Measurements from ENCODE around the gene ZNF70. TPM values are rescaled to one million over a fixed set of nuclear protein-coding genes. Genes with fewer than 3 reads are reported as not detected.

ZNF70 gene
- total RNA-seq, 2 experiments from 2014 or later = 1.2 to 1.3 TPM

GRCh38 chr22:23709107-23709506 lies 41.8 kb downstream of the ZNF70 start:
- H3K4me3 Mint-ChIP-seq = no peak overlapping the region
- no peak overlapping the region for H3K27ac Mint-ChIP-seq
- intact Hi-C loops (cut with micrococcal nuclease) = loop anchor here (10.0 kb wide), 3 partner anchors 56 to 694 kb away; partner anchors contain the start of genes C22orf15 and CHCHD10
- H3K4me1 Mint-ChIP-seq (ENCODE audit: low read depth) = peaks cover 53% of the 10 kb centered on the region
- no peaks in the 10 kb centered on the region for H3K27me3 Mint-ChIP-seq
- POLR2A ChIA-PET = interaction anchor here (0.9 kb wide), 1 partner anchor 13 kb away, joined by 3 read pairs; no protein-coding TSS in a partner anchor
- no peak for DNase-seq
- H3K9me3 Mint-ChIP-seq = no peaks in the 10 kb centered on the region
- H3K36me3 Mint-ChIP-seq = peaks cover 80% of the 10 kb centered on the region
- CTCF ChIA-PET = no interaction called here

- H3K4me1 Mint-ChIP-seq (ENCODE audit: low read depth) = peaks cover 59% of the 10 kb centered on the region
- ChIA-PET CTCF (no interaction called here), POLR2A (no interaction called here)
- intact Hi-C loops (cut with micrococcal nuclease) = loop anchor here (1.0 to 10.0 kb wide), 5 partner anchors 8 to 693 kb away; partner anchors contain the start of genes C22orf15 and CHCHD10
- no peak overlapping the region for H3K4me3 Mint-ChIP-seq
- H3K36me3 Mint-ChIP-seq = peaks cover 82% of the 10 kb centered on the region
- H3K27me3 Mint-ChIP-seq = no peaks in the 10 kb centered on the region
- H3K27ac Mint-ChIP-seq = peak overlapping the region; percentile 50
- no peak for DNase-seq
- H3K9me3 Mint-ChIP-seq = no peaks in the 10 kb centered on the region
Observed at GRCh38 chr22:23708270-23708669, 42.6 kb downstream of the ZNF70 start.

- ChIA-PET CTCF (no interaction called here), POLR2A (interaction anchor here (1.3 to 1.7 kb wide), 2 partner anchors 9 to 12 kb away, joined by 4 to 5 read pairs; no protein-coding TSS in a partner anchor)
- Mint-ChIP-seq H3K27me3 (no peaks in the 10 kb centered on the region), H3K9me3 (no peaks in the 10 kb centered on the region), H3K4me1 (ENCODE audit: low read depth) (peaks cover 80% of the 10 kb centered on the region), H3K27ac (peak overlapping the region; percentile 86), H3K36me3 (peaks cover 92% of the 10 kb centered on the region), H3K4me3 (no peak overlapping the region)
- peak; percentile 70 for DNase-seq
- intact Hi-C loops (cut with micrococcal nuclease) = loop anchor here (10.0 kb wide), 3 partner anchors 59 to 691 kb away; partner anchors contain the start of genes C22orf15 and CHCHD10
Observed at GRCh38 chr22:23705358-23705757, 45.6 kb downstream of the ZNF70 start.

GRCh38 chr22:23704829-23705228 lies 46.1 kb downstream of the ZNF70 start:
- H3K9me3 Mint-ChIP-seq = peaks cover 4% of the 10 kb centered on the region
- H3K27ac Mint-ChIP-seq = peak overlapping the region; percentile 86
- no peak for DNase-seq
- H3K27me3 Mint-ChIP-seq = no peaks in the 10 kb centered on the region
- peaks cover 80% of the 10 kb centered on the region for H3K4me1 Mint-ChIP-seq (ENCODE audit: low read depth)
- H3K4me3 Mint-ChIP-seq = no peak overlapping the region
- ChIA-PET CTCF (no interaction called here), POLR2A (interaction anchor here (1.7 kb wide), 1 partner anchor 9 kb away, joined by 5 read pairs; no protein-coding TSS in a partner anchor)
- intact Hi-C loops (cut with micrococcal nuclease) = loop anchor here (1.0 to 10.0 kb wide), 4 partner anchors 9 to 690 kb away; partner anchors contain the start of genes C22orf15 and CHCHD10
- H3K36me3 Mint-ChIP-seq = peaks cover 92% of the 10 kb centered on the region

- peaks cover 4% of the 10 kb centered on the region for H3K9me3 Mint-ChIP-seq
- ChIA-PET POLR2A (interaction anchor here (1.7 kb wide), 1 partner anchor 8 kb away, joined by 5 read pairs; no protein-coding TSS in a partner anchor), CTCF (no interaction called here)
- peaks cover 75% of the 10 kb centered on the region for H3K4me1 Mint-ChIP-seq (ENCODE audit: low read depth)
- no peak for DNase-seq
- no peak overlapping the region for H3K27ac Mint-ChIP-seq
- H3K36me3 Mint-ChIP-seq = peaks cover 90% of the 10 kb centered on the region
- H3K27me3 Mint-ChIP-seq = no peaks in the 10 kb centered on the region
- intact Hi-C loops (cut with micrococcal nuclease) = loop anchor here (1.0 to 10.0 kb wide), 4 partner anchors 8 to 689 kb away; partner anchors contain the start of genes C22orf15 and CHCHD10
- no peak overlapping the region for H3K4me3 Mint-ChIP-seq
Observed at GRCh38 chr22:23704062-23704461, 46.9 kb downstream of the ZNF70 start.

- intact Hi-C loops (cut with micrococcal nuclease) = loop anchor here (10.0 kb wide), 3 partner anchors 64 to 686 kb away; partner anchors contain the start of genes C22orf15 and CHCHD10
- peaks cover 73% of the 10 kb centered on the region for H3K4me1 Mint-ChIP-seq (ENCODE audit: low read depth)
- peaks cover 67% of the 10 kb centered on the region for H3K36me3 Mint-ChIP-seq
- H3K27me3 Mint-ChIP-seq = no peaks in the 10 kb centered on the region
- H3K4me3 Mint-ChIP-seq = no peak overlapping the region
- no peak overlapping the region for H3K27ac Mint-ChIP-seq
- CTCF ChIA-PET = no interaction called here
- peaks cover 4% of the 10 kb centered on the region for H3K9me3 Mint-ChIP-seq
- POLR2A ChIA-PET = no interaction called here
- DNase-seq = peak; percentile 33
Observed at GRCh38 chr22:23700706-23701105, 50.2 kb downstream of the ZNF70 start.

GRCh38 chr22:23698673-23699235 lies 52.2 kb downstream of the ZNF70 start:
- H3K4me1 Mint-ChIP-seq (ENCODE audit: low read depth) = peaks cover 64% of the 10 kb centered on the region
- intact Hi-C loops (cut with micrococcal nuclease) = no loop called here
- CTCF ChIA-PET = no interaction called here
- H3K36me3 Mint-ChIP-seq = peaks cover 56% of the 10 kb centered on the region
- no peak overlapping the region for H3K4me3 Mint-ChIP-seq
- POLR2A ChIA-PET = no interaction called here
- no peaks in the 10 kb centered on the region for H3K27me3 Mint-ChIP-seq
- DNase-seq = no peak
- H3K9me3 Mint-ChIP-seq = peaks cover 4% of the 10 kb centered on the region
- H3K27ac Mint-ChIP-seq = no peak overlapping the region

- ChIA-PET CTCF (no interaction called here), POLR2A (interaction anchor here (2.5 kb wide), 1 partner anchor 19 kb away, joined by 15 read pairs; no protein-coding TSS in a partner anchor)
- DNase-seq = no peak
- H3K4me3 Mint-ChIP-seq = no peak overlapping the region
- peaks cover 4% of the 10 kb centered on the region for H3K9me3 Mint-ChIP-seq
- intact Hi-C loops (cut with micrococcal nuclease) = no loop called here
- peaks cover 51% of the 10 kb centered on the region for H3K36me3 Mint-ChIP-seq
- peaks cover 60% of the 10 kb centered on the region for H3K4me1 Mint-ChIP-seq (ENCODE audit: low read depth)
- H3K27ac Mint-ChIP-seq = no peak overlapping the region
- no peaks in the 10 kb centered on the region for H3K27me3 Mint-ChIP-seq
Observed at GRCh38 chr22:23698094-23698493, 52.8 kb downstream of the ZNF70 start.

- Mint-ChIP-seq H3K4me1 (ENCODE audit: low read depth) (peaks cover 56% of the 10 kb centered on the region), H3K27me3 (no peaks in the 10 kb centered on the region), H3K27ac (peak overlapping the region; percentile 96), H3K36me3 (peaks cover 51% of the 10 kb centered on the region), H3K9me3 (peaks cover 4% of the 10 kb centered on the region), H3K4me3 (peak overlapping the region; percentile 85)
- POLR2A ChIA-PET = interaction anchor here (1.1 to 2.5 kb wide), 3 partner anchors 8 to 90 kb away, joined by 3 to 15 read pairs (median 5); no protein-coding TSS in a partner anchor
- DNase-seq = no peak
- intact Hi-C loops (cut with micrococcal nuclease) = no loop called here
- CTCF ChIA-PET = interaction anchor here (0.9 to 2.3 kb wide), 3 partner anchors 20 to 197 kb away, joined by 3 to 8 read pairs (median 4); partner anchors contain the start of gene MIF
Observed at GRCh38 chr22:23697031-23697970, 53.6 kb downstream of the ZNF70 start.

GRCh38 chr22:23696326-23696851 lies 54.5 kb downstream of the ZNF70 start:
- Mint-ChIP-seq H3K36me3 (peaks cover 42% of the 10 kb centered on the region), H3K4me1 (ENCODE audit: low read depth) (peaks cover 51% of the 10 kb centered on the region), H3K27ac (peak overlapping the region; percentile 96), H3K9me3 (peaks cover 4% of the 10 kb centered on the region), H3K27me3 (no peaks in the 10 kb centered on the region), H3K4me3 (peak overlapping the region; percentile 85)
- ChIA-PET POLR2A (interaction anchor here (0.7 to 2.5 kb wide), 4 partner anchors 9 to 91 kb away, joined by 3 to 15 read pairs (median 4); no protein-coding TSS in a partner anchor), CTCF (interaction anchor here (0.9 to 2.3 kb wide), 4 partner anchors 19 to 198 kb away, joined by 3 to 8 read pairs (median 4); partner anchors contain the start of gene MIF)
- DNase-seq = peak; percentile 90
- intact Hi-C loops (cut with micrococcal nuclease) = loop anchor here (1.0 kb wide), 2 partner anchors 8 to 12 kb away; no protein-coding TSS in a partner anchor

GRCh38 chr22:23695571-23696325 lies 55.2 kb downstream of the ZNF70 start:
- CTCF ChIA-PET = interaction anchor here (1.1 to 2.3 kb wide), 3 partner anchors 19 to 154 kb away, joined by 3 to 8 read pairs (median 4); no protein-coding TSS in a partner anchor
- POLR2A ChIA-PET = interaction anchor here (0.6 to 2.5 kb wide), 4 partner anchors 9 to 72 kb away, joined by 3 to 15 read pairs (median 4); partner anchors contain the start of gene CHCHD10
- no peaks in the 10 kb centered on the region for H3K27me3 Mint-ChIP-seq
- peaks cover 44% of the 10 kb centered on the region for H3K4me1 Mint-ChIP-seq (ENCODE audit: low read depth)
- peaks cover 4% of the 10 kb centered on the region for H3K9me3 Mint-ChIP-seq
- intact Hi-C loops (cut with micrococcal nuclease) = loop anchor here (1.0 kb wide), 2 partner anchors 9 to 13 kb away; no protein-coding TSS in a partner anchor
- peak overlapping the region; percentile 96 for H3K27ac Mint-ChIP-seq
- peaks cover 35% of the 10 kb centered on the region for H3K36me3 Mint-ChIP-seq
- H3K4me3 Mint-ChIP-seq = peak overlapping the region; percentile 85
- DNase-seq = no peak
